GM10266 (cell line): ENCODE results near the gene SPHKAP.

Experiments used
- DNase-seq: peaks from one replicate; pipeline ENCODE4 v3.0.0; 2012; ENCODE audit errors: extremely low spot score
- CTCF ChIP-seq: IDR thresholded peaks from 2 replicates; pipeline ENCODE4 v1.5.1; 2012; ENCODE audit warnings: mild to moderate bottlenecking, low read depth; ENCODE audit not compliant: control insufficient read depth, insufficient read depth; ENCODE audit errors: missing control alignments

Gene SPHKAP

GRCh38 chr2:228164718-228165117 is 16.8 kb downstream of the SPHKAP start:
- no peak for TF ChIP-seq CTCF
- no peak for DNase-seq

GRCh38 chr2:228157841-228158240 is 23.6 kb downstream of the SPHKAP start:
- TF ChIP-seq CTCF, result no peak
- DNase-seq, result no peak

GRCh38 chr2:228144961-228145360 is 36.5 kb downstream of the SPHKAP start:
- no peak for DNase-seq
- no peak for TF ChIP-seq CTCF

GRCh38 chr2:228140934-228141528 is 40.5 kb downstream of the SPHKAP start:
- no peak for DNase-seq
- TF ChIP-seq CTCF, result no peak

- TF ChIP-seq CTCF, result no peak
- DNase-seq, result no peak
Measured at GRCh38 chr2:228136027-228136426, 45.5 kb downstream of the SPHKAP start.

- no peak for DNase-seq
- TF ChIP-seq CTCF, result no peak
Measured at GRCh38 chr2:228135300-228135699, 46.2 kb downstream of the SPHKAP start.

GRCh38 chr2:228131833-228132232 is 49.7 kb downstream of the SPHKAP start:
- no peak for DNase-seq
- no peak for TF ChIP-seq CTCF
